Measurements from ENCODE around the gene P4HTM. TPM values are rescaled to one million over a fixed set of nuclear protein-coding genes. Genes with fewer than 3 reads are reported as not detected.

The P4HTM gene
- polyA plus RNA-seq, 4 donors: 30.6 to 47.6 (median 39.6) TPM

DNA sequence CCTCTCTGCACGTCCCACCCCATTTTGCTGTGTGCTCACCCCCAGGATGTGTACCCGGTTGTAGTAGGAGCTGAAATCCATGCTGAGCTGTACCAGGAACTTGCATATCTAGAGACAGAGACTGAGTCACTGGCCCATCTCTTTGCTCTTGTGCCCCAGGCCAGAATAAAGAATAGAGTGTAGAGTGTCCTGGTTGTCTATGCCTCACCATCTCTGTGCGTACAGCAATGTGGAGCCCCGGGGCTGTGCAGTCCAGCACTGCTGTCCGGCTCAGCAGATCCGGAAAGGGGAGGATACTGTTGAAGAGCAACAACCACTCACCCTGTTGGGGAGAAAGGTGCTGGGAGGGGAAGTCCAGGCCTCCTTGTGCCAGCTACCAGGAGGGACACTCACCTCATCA lies 25.7 kb downstream of the P4HTM start:
- 79 to 90% (median 83%) methylated on average over 6 of the region's 6 CpGs for WGBS, 3 donors
- Histone ChIP-seq H3K9me3 (ENCODE audit: control insufficient read depth in 2 of 2, insufficient read depth in 1 of 2, low read depth in 1 of 2, low read length in 1 of 2) (no peaks in the 10 kb centered on the region), H3K4me3 (ENCODE audit: low read depth in 1 of 3, low read length in 3 of 3) (no peak overlapping the region), H3K27me3 (ENCODE audit: control insufficient read depth in 3 of 3, insufficient read depth in 3 of 3, low read length in 3 of 3) (no peaks in the 10 kb centered on the region), H3K4me1 (ENCODE audit: control insufficient read depth in 3 of 3, insufficient read depth in 2 of 3, low read depth in 1 of 3, low read length in 2 of 3) (peaks cover 0 to 28% (median 7%) of the 10 kb centered on the region in 3 donors), H3K27ac (ENCODE audit: low read depth in 1 of 3, low read length in 2 of 3) (no peak overlapping the region), H3K36me3 (ENCODE audit: control insufficient read depth in 3 of 3, insufficient read depth in 2 of 3, low read depth in 1 of 3, low read length in 3 of 3) (peaks cover 12 to 68% (median 14%) of the 10 kb centered on the region in 3 donors)
- FAIRE-seq (no peak), DNase-seq (no peak)

DNA sequence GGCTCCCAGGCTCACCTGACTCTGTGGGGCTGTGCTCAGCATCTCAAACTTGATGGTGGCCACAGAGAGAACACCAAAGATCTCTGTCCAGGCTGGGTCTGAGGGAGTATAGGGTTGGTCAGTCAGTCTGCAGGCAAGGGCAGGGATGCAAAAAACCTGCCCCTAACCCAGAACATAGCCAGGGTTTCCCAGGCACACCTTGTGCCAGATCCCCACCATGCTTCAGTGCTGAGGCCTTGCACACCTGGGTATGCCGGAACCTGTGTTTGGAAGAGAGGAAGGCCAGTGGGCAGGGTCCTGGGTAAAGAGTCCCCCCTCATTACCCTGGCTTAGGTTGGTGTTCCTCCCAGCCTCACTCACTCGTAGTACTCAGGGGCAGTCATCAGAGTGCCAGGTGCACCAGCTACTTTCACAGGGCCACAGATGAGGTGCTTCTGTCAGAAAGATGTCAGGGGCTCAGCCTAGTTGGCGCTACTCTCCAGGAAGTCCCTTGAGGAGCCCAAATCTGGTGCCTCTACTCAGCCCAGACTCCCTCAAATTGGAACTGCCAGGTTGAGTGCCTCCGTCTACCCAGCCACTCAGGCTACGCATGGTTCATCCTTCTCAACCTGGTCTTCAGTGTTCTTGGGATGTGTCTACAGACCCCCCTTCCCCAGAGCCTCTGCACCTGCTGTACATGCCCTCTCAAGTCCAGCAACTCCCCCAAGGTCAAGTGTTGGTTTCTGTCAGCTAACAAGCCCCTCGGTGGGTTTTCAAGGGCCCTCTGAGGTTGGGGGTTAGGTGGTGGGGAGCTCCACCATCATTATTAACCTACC lies 26.6 kb downstream of the P4HTM start:
- H3K4me3 ChIP-seq (ENCODE audit: low read depth in 1 of 3, low read length in 3 of 3): no peak overlapping the region
- DNase-seq (no peak), FAIRE-seq (no peak)
- H3K36me3 ChIP-seq (ENCODE audit: control insufficient read depth in 3 of 3, insufficient read depth in 2 of 3, low read depth in 1 of 3, low read length in 3 of 3): peaks cover 12 to 59% (median 14%) of the 10 kb centered on the region in 3 donors
- H3K9me3 ChIP-seq (ENCODE audit: control insufficient read depth in 2 of 2, insufficient read depth in 1 of 2, low read depth in 1 of 2, low read length in 1 of 2): no peaks in the 10 kb centered on the region
- H3K27me3 ChIP-seq (ENCODE audit: control insufficient read depth in 3 of 3, insufficient read depth in 3 of 3, low read length in 3 of 3): no peaks in the 10 kb centered on the region
- H3K27ac ChIP-seq (ENCODE audit: low read depth in 1 of 3, low read length in 2 of 3): no peak overlapping the region
- WGBS, 3 donors: 83 to 87% (median 86%) methylated on average over 6 of the region's 6 CpGs
- peaks cover 0 to 28% (median 7%) of the 10 kb centered on the region in 3 donors for H3K4me1 ChIP-seq (ENCODE audit: control insufficient read depth in 3 of 3, insufficient read depth in 2 of 3, low read depth in 1 of 3, low read length in 2 of 3)

DNA sequence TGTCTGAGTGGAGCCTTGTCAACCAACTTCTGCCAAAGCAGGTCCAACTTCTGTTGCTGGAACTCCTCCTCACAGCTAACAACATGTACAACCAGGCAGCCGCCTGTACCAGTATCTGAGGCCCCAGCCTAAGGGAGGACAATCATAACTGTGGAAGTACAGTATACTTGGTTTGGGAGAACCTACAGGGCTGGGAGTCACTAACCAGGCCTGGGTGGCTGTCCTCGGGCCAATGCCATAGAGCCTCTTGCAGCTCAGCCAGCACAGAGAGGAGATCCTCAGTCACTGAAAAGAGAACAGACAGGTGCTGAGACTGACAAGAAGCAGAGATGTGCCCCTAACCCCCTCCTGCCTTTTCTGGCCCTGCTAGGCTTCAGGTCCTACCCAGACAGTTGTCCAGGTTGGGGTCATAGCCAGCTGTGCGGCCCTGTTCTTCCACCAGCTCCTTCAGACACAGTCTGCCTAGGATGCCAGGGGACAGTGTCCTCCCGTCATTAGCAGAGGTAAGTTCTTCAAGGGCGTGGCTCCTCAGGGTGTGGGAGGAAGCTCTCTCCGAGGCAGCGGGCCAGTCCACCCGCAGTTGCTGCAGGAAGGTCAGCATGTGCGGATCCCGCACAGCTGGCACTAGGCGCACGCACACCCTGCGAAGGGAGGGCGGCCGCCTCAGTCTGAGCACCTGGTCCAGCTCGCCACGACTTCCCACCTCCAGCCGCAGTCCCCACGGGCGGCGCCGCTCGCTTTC lies 27.4 kb downstream of the P4HTM start:
- H3K4me1 ChIP-seq (ENCODE audit: control insufficient read depth in 3 of 3, insufficient read depth in 2 of 3, low read depth in 1 of 3, low read length in 2 of 3): peaks cover 0 to 28% (median 7%) of the 10 kb centered on the region in 3 donors
- peaks cover 9 to 53% (median 14%) of the 10 kb centered on the region in 3 donors for H3K36me3 ChIP-seq (ENCODE audit: control insufficient read depth in 3 of 3, insufficient read depth in 2 of 3, low read depth in 1 of 3, low read length in 3 of 3)
- H3K27me3 ChIP-seq (ENCODE audit: control insufficient read depth in 3 of 3, insufficient read depth in 3 of 3, low read length in 3 of 3): no peaks in the 10 kb centered on the region
- peak overlapping the region; percentile 65 to 70 (median 68) for H3K4me3 ChIP-seq (ENCODE audit: low read depth in 1 of 3, low read length in 3 of 3)
- FAIRE-seq (no peak), DNase-seq (peak in 1 of 2 donors; percentile 66)
- WGBS, 3 donors: 6 to 9% (median 8%) methylated on average over 23 of the region's 23 CpGs
- H3K9me3 ChIP-seq (ENCODE audit: control insufficient read depth in 2 of 2, insufficient read depth in 1 of 2, low read depth in 1 of 2, low read length in 1 of 2): no peaks in the 10 kb centered on the region
- peak overlapping the region in 2 of 3 donors; percentile 75 to 88 for H3K27ac ChIP-seq (ENCODE audit: low read depth in 1 of 3, low read length in 2 of 3)

DNA sequence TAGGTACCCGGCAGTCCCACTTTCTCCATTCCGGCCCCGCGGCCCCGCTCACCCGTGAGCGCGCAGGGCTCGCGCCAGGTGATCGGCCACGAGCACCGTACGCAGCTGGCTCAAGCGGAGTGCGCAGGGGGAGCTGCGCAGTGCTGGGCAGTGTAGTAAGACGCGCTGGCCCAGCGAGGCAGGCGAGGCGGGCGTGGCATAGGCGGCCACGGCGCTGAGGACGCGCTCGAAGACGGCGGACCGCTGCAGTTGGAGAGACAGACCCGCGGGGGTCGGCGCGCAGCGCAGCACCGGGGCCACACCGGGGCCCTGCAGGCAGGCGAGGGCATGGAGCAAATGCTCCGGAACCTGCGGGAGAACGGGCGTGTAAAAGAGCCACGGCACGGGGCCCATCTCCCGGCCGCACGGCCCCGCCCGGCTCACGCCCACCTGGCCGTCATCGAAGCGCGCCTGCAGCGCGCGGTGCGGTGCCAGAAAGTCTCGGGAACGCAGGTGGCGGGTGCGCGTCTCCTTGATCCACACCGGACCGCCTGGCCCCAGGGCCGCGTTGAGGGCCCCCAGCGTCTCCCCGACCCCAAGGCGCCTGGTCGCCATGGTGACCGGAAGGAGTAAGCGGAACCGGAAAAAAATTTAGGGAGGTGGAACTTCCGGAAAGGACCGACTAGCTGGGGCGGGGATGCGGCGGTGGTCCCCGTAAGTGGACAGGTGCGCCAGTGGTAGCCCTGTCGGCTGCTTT lies 28.1 kb downstream of the P4HTM start, which contains the start of gene DALRD3:
Gene DALRD3, minus strand, starts transcription at position 610 of the 736 bp plus-strand sequence. Its CDS starts 16 bp downstream, at position 594.
- WGBS, 3 donors: 0% methylated on average over 76 to 85 of the region's 85 CpGs
- FAIRE-seq (no peak), DNase-seq (peak; percentile 71 to 90)
- Histone ChIP-seq H3K9me3 (ENCODE audit: control insufficient read depth in 2 of 2, insufficient read depth in 1 of 2, low read depth in 1 of 2, low read length in 1 of 2) (no peaks in the 10 kb centered on the region), H3K4me1 (ENCODE audit: control insufficient read depth in 3 of 3, insufficient read depth in 2 of 3, low read depth in 1 of 3, low read length in 2 of 3) (peaks cover 0 to 35% (median 7%) of the 10 kb centered on the region in 3 donors), H3K27ac (ENCODE audit: low read depth in 1 of 3, low read length in 2 of 3) (peak within 1 kb of the TSS; percentile 73 to 100 (median 88)), H3K27me3 (ENCODE audit: control insufficient read depth in 3 of 3, insufficient read depth in 3 of 3, low read length in 3 of 3) (no peaks in the 10 kb centered on the region), H3K36me3 (ENCODE audit: control insufficient read depth in 3 of 3, insufficient read depth in 2 of 3, low read depth in 1 of 3, low read length in 3 of 3) (peaks cover 9 to 53% (median 14%) of the 10 kb centered on the region in 3 donors), H3K4me3 (ENCODE audit: low read depth in 1 of 3, low read length in 3 of 3) (peak within 1 kb of the TSS; percentile 65 to 70 (median 68))

DNA sequence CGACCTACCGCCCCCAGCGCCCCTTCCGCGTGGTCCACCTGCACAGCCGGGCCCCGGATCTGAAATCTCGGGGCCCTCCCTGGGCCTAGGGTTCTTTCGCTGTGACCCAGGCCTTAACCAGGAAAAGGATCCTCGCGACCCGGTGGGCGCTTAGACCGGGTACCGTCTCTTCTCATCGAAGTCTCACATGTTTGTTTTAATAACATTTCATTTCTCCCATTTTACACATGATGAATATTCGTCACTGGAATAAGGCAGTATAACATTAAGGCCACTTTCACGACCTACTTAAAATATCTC lies 28.6 kb downstream of the P4HTM start:
- WGBS, 3 donors: 0 to 2% (median 1%) methylated on average over 15 to 18 of the region's 18 CpGs
- Histone ChIP-seq H3K27me3 (ENCODE audit: control insufficient read depth in 3 of 3, insufficient read depth in 3 of 3, low read length in 3 of 3) (no peaks in the 10 kb centered on the region), H3K4me3 (ENCODE audit: low read depth in 1 of 3, low read length in 3 of 3) (peak overlapping the region; percentile 65 to 70 (median 68)), H3K27ac (ENCODE audit: low read depth in 1 of 3, low read length in 2 of 3) (peak overlapping the region; percentile 73 to 88 (median 75)), H3K9me3 (ENCODE audit: control insufficient read depth in 2 of 2, insufficient read depth in 1 of 2, low read depth in 1 of 2, low read length in 1 of 2) (no peaks in the 10 kb centered on the region), H3K36me3 (ENCODE audit: control insufficient read depth in 3 of 3, insufficient read depth in 2 of 3, low read depth in 1 of 3, low read length in 3 of 3) (peaks cover 9 to 53% (median 14%) of the 10 kb centered on the region in 3 donors), H3K4me1 (ENCODE audit: control insufficient read depth in 3 of 3, insufficient read depth in 2 of 3, low read depth in 1 of 3, low read length in 2 of 3) (peaks cover 0 to 37% (median 7%) of the 10 kb centered on the region in 3 donors)
- no peak for FAIRE-seq
- DNase-seq: no peak

DNA sequence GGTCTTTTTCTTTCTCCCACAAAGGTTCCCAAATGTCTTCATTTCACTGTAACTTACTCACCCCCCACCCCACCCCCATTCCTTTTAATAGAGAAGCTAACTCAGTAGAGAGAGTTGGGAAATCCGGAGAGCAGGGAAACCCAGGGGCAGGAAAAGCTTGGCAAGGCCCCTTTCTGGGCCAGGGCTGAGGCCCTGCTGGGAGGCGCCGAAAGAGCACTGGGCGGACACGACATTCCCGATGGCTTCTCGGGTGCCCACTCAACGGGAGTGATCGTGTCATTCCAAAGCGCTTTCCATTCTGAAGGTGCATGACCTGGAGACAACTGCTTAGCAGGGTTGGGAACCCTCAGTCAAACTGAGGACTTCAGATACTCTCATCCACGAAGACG lies 29.9 kb downstream of the P4HTM start:
- H3K36me3 ChIP-seq (ENCODE audit: control insufficient read depth in 3 of 3, insufficient read depth in 2 of 3, low read depth in 1 of 3, low read length in 3 of 3): peaks cover 8 to 53% (median 10%) of the 10 kb centered on the region in 3 donors
- H3K9me3 ChIP-seq (ENCODE audit: control insufficient read depth in 2 of 2, insufficient read depth in 1 of 2, low read depth in 1 of 2, low read length in 1 of 2): no peaks in the 10 kb centered on the region
- H3K4me3 ChIP-seq (ENCODE audit: low read depth in 1 of 3, low read length in 3 of 3): peak overlapping the region; percentile 69 to 90 (median 90)
- DNase-seq (peak in 1 of 2 donors; percentile 39), FAIRE-seq (no peak)
- peaks cover 0 to 37% (median 7%) of the 10 kb centered on the region in 3 donors for H3K4me1 ChIP-seq (ENCODE audit: control insufficient read depth in 3 of 3, insufficient read depth in 2 of 3, low read depth in 1 of 3, low read length in 2 of 3)
- WGBS, 3 donors: 5 to 37% (median 20%) methylated on average over 12 of the region's 12 CpGs
- peak overlapping the region; percentile 98 to 100 (median 100) for H3K27ac ChIP-seq (ENCODE audit: low read depth in 1 of 3, low read length in 2 of 3)
- H3K27me3 ChIP-seq (ENCODE audit: control insufficient read depth in 3 of 3, insufficient read depth in 3 of 3, low read length in 3 of 3): no peaks in the 10 kb centered on the region

DNA sequence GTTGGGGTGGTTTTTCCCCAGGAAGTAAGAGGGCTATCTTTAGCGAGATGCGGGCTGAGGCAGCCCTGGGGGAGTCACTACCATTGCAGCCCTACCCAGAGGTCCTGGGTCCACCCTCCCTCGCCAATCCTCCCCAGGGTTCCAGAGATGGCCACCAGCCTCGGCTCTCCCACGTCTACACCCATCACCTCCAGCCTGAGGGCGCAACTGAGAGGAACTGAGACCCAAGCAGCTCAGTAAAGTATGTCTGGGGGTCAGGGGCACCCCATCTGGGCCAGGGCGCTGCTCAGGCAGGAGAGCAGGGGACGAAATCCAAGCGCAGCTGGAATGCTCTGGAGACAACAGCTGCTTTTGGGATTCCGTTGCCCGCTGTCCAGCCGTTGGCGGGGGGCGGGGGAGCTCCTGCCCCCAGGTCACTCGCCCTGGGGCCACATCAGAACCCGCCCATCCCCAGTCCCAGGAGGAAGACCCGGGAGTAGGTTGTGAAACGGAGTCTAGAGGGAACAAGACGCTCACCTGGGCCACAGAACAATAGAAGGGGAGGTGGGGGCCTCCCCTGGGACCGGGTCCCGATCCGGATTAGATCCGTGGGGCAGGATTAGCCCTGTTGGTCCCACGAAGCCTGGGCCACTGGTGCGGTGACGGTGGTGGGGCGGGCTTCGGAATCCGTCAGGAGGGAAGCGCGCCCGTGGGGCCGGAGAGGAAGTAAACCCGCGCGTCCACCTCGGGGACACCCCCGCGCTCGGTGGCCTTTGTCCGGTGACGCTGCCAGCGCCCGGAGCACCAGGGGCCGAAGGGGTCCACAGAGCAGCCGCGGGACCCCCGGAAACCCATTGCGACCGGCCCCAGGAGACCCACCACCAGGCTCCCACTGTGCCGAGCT lies 30.5 kb downstream of the P4HTM start:
- Histone ChIP-seq H3K4me3 (ENCODE audit: low read depth in 1 of 3, low read length in 3 of 3) (peak overlapping the region; percentile 69 to 90 (median 90)), H3K36me3 (ENCODE audit: control insufficient read depth in 3 of 3, insufficient read depth in 2 of 3, low read depth in 1 of 3, low read length in 3 of 3) (peaks cover 5 to 53% (median 11%) of the 10 kb centered on the region in 3 donors), H3K27me3 (ENCODE audit: control insufficient read depth in 3 of 3, insufficient read depth in 3 of 3, low read length in 3 of 3) (no peaks in the 10 kb centered on the region), H3K9me3 (ENCODE audit: control insufficient read depth in 2 of 2, insufficient read depth in 1 of 2, low read depth in 1 of 2, low read length in 1 of 2) (no peaks in the 10 kb centered on the region), H3K4me1 (ENCODE audit: control insufficient read depth in 3 of 3, insufficient read depth in 2 of 3, low read depth in 1 of 3, low read length in 2 of 3) (peaks cover 0 to 37% (median 7%) of the 10 kb centered on the region in 3 donors), H3K27ac (ENCODE audit: low read depth in 1 of 3, low read length in 2 of 3) (peak overlapping the region; percentile 98 to 100 (median 100))
- FAIRE-seq (no peak), DNase-seq (peak in 1 of 2 donors; percentile 73)
- 0 to 1% (median 1%) methylated on average over 45 to 51 of the region's 51 CpGs for WGBS, 3 donors

Measured in small intestine (tissue), 7 donors.